NCI-H526 (cell line): ENCODE measurements around the gene CIT.

Experiments
- DNase-seq, 2 experiments: peaks; one replicate each; lab custom pipeline; 2025; lab: John Stamatoyannopoulos, UW

The CIT gene

GRCh38 chr12:119642986-119643385, 234.1 kb downstream of the CIT start:
- DNase-seq, result no peak
